HG03521 (cell line): ENCODE measurements around the gene EPDR1.
A peak's percentile ranks its signal among the peaks of the same experiment; 100 is the strongest.

Experiments used
- ATAC-seq: cut with Tn5 transposase; IDR thresholded peaks from one replicate; pipeline ENCODE4 v1.9.1; 2021; ENCODE audit warnings: mild to moderate bottlenecking, moderate library complexity; ENCODE audit not compliant: unreplicated experiment

EPDR1 gene

GRCh38 chr7:37973915-37974314 lies 53.5 kb downstream of the EPDR1 start:
- ATAC-seq, result no peak

- ATAC-seq, result no peak
Observed at GRCh38 chr7:37974711-37975110, 54.3 kb downstream of the EPDR1 start.

- no peak for ATAC-seq
Observed at GRCh38 chr7:37977243-37977642, 56.8 kb downstream of the EPDR1 start.

GRCh38 chr7:37981664-37982063 lies 61.2 kb downstream of the EPDR1 start:
- no peak for ATAC-seq

- no peak for ATAC-seq
Observed at GRCh38 chr7:37982423-37982822, 62.0 kb downstream of the EPDR1 start.

GRCh38 chr7:37984750-37985390 lies 64.4 kb downstream of the EPDR1 start:
- no peak for ATAC-seq

GRCh38 chr7:37986908-37987330 lies 66.5 kb downstream of the EPDR1 start:
- ATAC-seq, result no peak

- no peak for ATAC-seq
Observed at GRCh38 chr7:37987732-37988131, 67.3 kb downstream of the EPDR1 start.

GRCh38 chr7:37988721-37989650 lies 68.5 kb downstream of the EPDR1 start:
- ATAC-seq, result no peak

GRCh38 chr7:37990337-37990736 lies 69.9 kb downstream of the EPDR1 start:
- ATAC-seq, result no peak

- peak; percentile 64 for ATAC-seq
Observed at GRCh38 chr7:37993060-37993501, 72.6 kb downstream of the EPDR1 start.

GRCh38 chr7:37999673-38000072 lies 79.2 kb downstream of the EPDR1 start:
- ATAC-seq, result no peak

GRCh38 chr7:38000272-38000671 lies 79.8 kb downstream of the EPDR1 start:
- ATAC-seq, result no peak
